ENCODE data around the gene NXT1.

The NXT1 gene

DNA sequence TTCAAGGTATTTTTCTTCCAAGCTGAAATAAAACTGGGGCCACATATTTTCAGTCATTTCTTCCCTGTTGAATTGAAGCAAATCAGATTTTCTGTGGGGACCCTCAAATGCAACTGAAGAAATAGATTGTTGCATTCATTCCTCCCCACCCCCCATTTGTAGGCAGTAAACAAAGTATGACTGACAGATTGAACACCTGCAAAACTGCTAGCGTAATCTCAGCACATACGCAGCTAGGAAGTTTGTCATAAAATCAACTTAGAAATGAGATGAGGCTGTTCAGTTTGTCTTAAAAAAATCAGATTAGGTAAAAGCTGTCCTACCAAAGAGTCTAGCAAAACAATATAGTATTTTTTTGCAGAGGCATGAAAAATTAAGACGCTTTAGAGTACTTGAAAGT lies 20.3 kb downstream of the NXT1 start:
- in situ Hi-C loops (cut with MboI; ENCODE audit: low pct_unique_long_range_greater_than_20kb, low sequenced_read_pairs) = no loop called here
- no peak for DNase-seq

DNA sequence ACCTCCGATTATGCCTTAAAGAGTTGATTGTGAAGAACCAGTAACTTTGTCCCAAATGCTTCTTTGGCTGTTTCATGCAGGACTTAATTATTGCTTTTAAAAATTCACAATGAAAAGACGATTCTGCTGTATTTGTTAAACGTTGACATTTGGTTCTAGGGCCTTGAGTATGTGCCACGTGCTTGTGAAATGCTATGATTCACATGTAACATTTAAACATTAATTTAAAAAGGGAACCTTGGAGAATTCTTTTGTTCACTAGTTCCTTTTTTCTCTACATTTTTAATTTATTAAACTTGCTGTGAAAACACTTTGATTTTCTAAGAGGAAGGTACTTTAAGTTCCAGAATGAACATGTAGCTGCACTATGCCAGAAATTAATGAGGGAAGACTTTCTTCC lies 20.9 kb downstream of the NXT1 start:
- in situ Hi-C loops (cut with MboI; ENCODE audit: low pct_unique_long_range_greater_than_20kb, low sequenced_read_pairs) = no loop called here
- DNase-seq = no peak

DNA sequence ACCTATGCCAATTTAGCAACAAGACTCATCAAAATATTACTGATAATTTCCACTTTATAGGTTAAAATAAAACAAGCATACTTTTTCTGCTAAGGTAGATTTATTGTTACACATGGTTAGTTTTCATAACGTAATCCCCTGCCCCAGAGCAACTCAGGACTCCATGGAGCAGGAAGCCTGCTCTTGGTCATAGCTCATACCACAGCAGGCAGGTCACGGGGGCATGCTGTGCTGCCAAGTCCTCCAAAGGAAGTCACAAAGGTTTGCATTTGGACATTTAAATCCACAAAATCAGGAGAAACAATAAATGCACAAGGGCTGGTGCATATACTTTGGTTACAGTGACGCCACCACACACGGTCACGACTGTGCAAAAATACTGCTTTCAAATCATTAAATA lies 23.9 kb downstream of the NXT1 start:
- in situ Hi-C loops (cut with MboI; ENCODE audit: low pct_unique_long_range_greater_than_20kb, low sequenced_read_pairs) = no loop called here

DNA sequence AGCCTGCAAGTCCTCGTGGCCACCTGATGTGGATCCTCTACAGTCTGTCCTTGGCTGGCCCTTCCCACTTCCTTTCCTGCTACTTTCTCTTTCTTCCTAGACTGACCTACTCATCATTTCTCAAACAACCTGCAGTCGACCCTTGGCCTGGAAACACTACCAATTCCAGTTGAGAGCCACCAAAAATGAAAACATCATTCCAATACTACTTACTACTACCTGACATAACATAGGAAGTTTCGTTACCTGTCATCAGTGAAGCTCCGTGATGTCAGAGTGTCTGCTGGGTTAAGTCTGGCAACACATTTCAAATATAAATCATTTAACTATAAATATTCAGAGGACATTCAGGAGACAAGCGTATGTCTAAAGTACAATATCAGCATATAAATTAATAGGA lies 25.2 kb downstream of the NXT1 start:
- in situ Hi-C loops (cut with MboI; ENCODE audit: low pct_unique_long_range_greater_than_20kb, low sequenced_read_pairs) = no loop called here

More for the DNA sequence above, 23.9 kb downstream of the NXT1 start:
- no peak for DNase-seq

DNA sequence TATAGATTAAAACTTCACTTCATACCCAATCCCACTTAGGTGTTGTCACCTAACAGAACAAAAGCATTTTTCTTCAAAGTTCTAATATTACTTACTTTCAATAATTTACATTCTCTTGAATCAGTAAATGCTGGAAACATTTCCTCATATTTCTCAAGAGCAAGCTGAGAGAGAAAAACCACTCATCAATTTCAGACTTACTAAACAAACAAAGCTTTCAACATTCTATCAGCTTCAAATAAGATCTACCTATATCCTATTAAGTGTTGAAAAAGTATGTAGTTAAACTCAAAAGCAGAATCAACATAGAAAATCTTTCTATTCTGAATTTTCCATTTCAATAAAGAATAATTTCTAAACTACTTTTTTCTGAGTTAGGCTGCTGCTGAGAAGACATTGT lies 29.2 kb downstream of the NXT1 start:
- in situ Hi-C loops (cut with MboI; ENCODE audit: low pct_unique_long_range_greater_than_20kb, low sequenced_read_pairs) = no loop called here
- DNase-seq = no peak

More for the DNA sequence above, 25.2 kb downstream of the NXT1 start:
- DNase-seq = no peak

DNA sequence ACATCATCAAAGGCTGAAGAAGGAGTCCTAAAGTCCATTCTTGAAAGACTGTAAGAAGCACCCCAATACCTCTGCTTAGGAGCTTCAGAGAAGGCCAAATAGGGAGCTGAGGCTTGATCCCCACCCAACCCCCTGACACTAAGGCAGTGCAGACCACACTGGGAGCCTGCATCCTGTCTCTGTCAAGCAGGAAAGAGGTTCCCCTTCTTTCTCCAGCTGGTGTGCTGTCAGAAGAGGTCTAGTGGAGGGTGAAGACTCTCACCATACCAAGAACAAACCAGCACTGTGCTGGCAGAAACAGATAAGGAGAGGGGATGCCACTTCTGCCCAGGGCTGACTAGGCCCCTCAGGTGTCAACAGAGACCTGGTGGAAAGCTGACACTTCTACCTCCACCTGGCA lies 31.3 kb downstream of the NXT1 start:
- in situ Hi-C loops (cut with MboI; ENCODE audit: low pct_unique_long_range_greater_than_20kb, low sequenced_read_pairs) = no loop called here
- DNase-seq = no peak

- DNase-seq = no peak
These were observed 35.9 kb downstream of the NXT1 start for GRCh38 chr20:23386304-23387117.

GRCh38 chr20:23387118-23387443 lies 36.5 kb downstream of the NXT1 start:
- no peak for DNase-seq
- in situ Hi-C loops (cut with MboI; ENCODE audit: low pct_unique_long_range_greater_than_20kb, low sequenced_read_pairs) = no loop called here

More at GRCh38 chr20:23386304-23387117, 35.9 kb downstream of the NXT1 start:
- in situ Hi-C loops (cut with MboI; ENCODE audit: low pct_unique_long_range_greater_than_20kb, low sequenced_read_pairs) = no loop called here

- in situ Hi-C loops (cut with MboI; ENCODE audit: low pct_unique_long_range_greater_than_20kb, low sequenced_read_pairs) = no loop called here
- DNase-seq = no peak
These were observed 39.6 kb downstream of the NXT1 start for GRCh38 chr20:23390091-23390774.

- DNase-seq = no peak
- in situ Hi-C loops (cut with MboI; ENCODE audit: low pct_unique_long_range_greater_than_20kb, low sequenced_read_pairs) = no loop called here
These were observed 41.2 kb downstream of the NXT1 start for GRCh38 chr20:23391707-23392310.

DNA sequence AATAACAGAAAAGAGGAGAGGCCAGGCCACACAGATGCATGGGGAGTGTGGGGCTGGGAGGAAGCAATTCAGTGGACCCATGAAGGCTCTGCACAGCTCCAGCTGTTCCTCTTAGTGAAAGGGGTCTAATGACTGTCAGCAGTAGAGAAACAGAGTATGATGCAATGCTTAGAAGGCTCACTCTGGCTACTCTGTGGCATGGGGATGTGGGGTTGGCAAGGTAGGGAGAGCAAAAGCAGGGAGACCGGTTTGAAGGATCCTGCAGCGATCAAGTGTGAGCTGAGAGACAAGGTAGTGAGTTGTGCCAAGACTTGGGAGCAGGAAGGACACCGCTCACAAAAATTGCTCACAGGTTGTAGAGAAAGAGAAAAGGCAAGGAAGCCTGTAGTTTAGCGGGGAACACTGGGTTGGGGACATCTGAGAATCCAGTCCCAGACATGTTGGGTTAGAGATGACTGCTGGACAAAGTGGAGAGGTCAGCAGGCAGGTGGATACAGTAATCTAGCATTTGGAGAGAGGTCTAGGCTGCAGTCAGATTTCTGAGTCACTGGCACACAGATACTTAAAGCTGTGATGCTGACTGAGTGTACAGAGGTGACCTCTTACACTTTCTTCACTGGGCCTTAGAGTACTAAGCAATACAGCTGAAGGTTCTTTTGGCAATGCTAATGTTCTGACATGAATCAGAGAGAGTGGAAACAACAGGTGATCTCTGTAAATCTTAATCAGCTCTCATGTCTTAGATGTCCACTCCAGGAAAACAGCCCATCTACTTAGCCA lies 43.6 kb downstream of the NXT1 start:
- no peak for DNase-seq
- in situ Hi-C loops (cut with MboI; ENCODE audit: low pct_unique_long_range_greater_than_20kb, low sequenced_read_pairs) = no loop called here

DNA sequence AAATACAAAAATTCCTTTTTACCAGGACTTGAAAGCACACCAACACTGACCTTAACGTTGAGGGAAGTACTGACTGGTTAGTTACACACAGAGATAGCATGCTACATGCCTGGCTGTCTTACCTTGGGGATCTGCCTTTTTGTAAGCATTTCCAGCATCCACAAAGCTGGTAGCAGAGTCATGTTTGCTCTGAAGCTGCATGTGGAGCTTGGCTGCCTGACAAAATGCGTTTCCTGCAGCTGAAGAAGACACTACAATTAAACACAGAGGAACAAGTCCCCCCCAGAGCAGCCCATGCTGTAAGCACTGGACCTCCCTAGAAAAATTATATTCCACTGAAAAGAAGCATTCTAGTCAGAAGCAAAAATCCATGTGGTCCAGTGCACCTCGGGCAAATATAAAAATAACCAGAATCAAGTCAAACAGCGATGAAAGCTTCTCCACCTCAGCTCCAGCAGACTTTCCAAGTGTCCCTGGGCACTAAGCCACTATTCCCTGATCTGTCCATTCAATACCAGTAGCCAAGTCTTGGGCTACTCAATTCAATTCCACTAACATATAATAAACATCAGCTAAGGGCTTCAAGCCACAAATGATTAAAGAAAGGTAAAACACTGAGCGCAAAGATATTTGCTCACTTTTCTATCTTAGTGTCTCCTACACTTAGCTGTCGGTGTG lies 46.5 kb downstream of the NXT1 start:
- in situ Hi-C loops (cut with MboI; ENCODE audit: low pct_unique_long_range_greater_than_20kb, low sequenced_read_pairs) = no loop called here
- no peak for DNase-seq

DNA sequence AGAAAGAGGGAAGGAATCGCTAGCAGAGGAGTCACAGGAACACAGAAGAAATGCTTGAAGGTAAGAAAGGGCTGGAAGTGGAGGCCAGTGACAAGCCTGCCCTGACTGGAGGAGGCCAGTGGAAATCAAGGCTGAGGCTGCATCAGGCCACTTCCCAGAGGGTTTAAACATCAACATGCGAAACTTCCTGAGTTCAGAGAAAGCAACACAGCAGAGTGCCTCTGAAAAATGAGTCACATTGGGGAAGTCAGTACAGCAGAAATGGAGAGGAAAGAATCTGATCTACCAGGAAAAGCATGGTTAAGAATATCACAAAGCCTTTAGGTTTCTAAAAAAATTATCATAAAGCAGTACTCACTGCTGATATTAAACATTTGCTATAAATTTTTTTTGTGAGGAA lies 47.4 kb downstream of the NXT1 start:
- in situ Hi-C loops (cut with MboI; ENCODE audit: low pct_unique_long_range_greater_than_20kb, low sequenced_read_pairs) = no loop called here
- DNase-seq = no peak

DNA sequence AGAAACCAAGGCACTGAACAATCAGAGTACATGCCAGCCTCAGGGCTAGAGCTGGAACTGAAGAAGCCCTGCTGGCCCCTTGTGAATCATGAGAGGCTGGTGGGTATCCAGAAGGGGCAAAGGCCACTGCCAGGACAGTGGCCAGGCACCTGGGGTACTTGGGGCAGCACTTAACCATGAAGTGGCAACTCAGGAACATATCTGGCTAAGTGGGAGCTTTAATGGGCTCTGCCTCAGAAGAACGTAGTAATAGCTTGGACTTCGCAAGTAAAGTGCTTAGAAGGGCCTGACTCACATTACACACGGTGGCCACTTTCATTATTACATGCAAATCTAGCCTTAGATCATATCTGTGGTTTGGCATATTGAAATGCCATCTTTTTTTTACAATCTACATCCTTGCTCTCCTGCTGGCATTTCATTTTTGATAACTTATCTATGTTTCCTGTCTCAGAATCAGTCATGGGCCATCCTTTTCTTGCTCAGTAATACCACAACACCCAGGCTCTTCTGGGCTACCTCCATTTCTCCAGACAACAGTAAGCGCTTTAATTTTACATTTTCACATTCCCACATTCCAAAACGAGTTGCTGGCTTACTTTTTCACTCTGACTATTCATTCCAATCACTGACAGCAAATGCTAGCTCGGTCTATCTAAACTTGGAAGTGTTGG lies 49.1 kb downstream of the NXT1 start:
- no peak for DNase-seq
- in situ Hi-C loops (cut with MboI; ENCODE audit: low pct_unique_long_range_greater_than_20kb, low sequenced_read_pairs) = no loop called here

GRCh38 chr20:23401051-23401450 lies 50.5 kb downstream of the NXT1 start:
- no peak for DNase-seq
- in situ Hi-C loops (cut with MboI; ENCODE audit: low pct_unique_long_range_greater_than_20kb, low sequenced_read_pairs) = no loop called here

- no peak for DNase-seq
- in situ Hi-C loops (cut with MboI; ENCODE audit: low pct_unique_long_range_greater_than_20kb, low sequenced_read_pairs) = no loop called here
These were observed 53.2 kb downstream of the NXT1 start for GRCh38 chr20:23403751-23404150.

- in situ Hi-C loops (cut with MboI; ENCODE audit: low pct_unique_long_range_greater_than_20kb, low sequenced_read_pairs) = no loop called here
- no peak for DNase-seq
These were observed 53.6 kb downstream of the NXT1 start for GRCh38 chr20:23404196-23404595.

Measured in KBM-7 (cell line).